Ovary (tissue), 3 donors: Measurements from ENCODE around the gene CHRNE.

Source experiments
- CTCF ChIP-seq, 3 donors: fragments of 450-650 bp in 2 of 3; fragments of 200-600 bp in 1 of 3; IDR thresholded peaks; one replicate each; pipeline versions ENCODE4 v1.5.1 to v1.8.0; 2016 to 2022; ENCODE audit warnings: antibody characterized with exemption in 3 of 3, mild to moderate bottlenecking in 1 of 3
- EP300 ChIP-seq: sonication (generic); formaldehyde crosslinking; IDR thresholded peaks from one replicate; pipeline ENCODE4 v1.6.1; 2017; ENCODE audit warnings: antibody characterized with exemption
- POLR2A ChIP-seq: fragments of 450-650 bp; IDR thresholded peaks from one replicate; pipeline ENCODE4 v1.6.1; 2017; ENCODE audit warnings: antibody characterized with exemption, mild to moderate bottlenecking, moderate library complexity
- donor health status: DM: no; HTN: no; CAD: no.

GRCh38 chr17:4856937-4857314 is 46.0 kb downstream of the CHRNE start:
- TF ChIP-seq CTCF (IDR thresholded peaks at IDR 0.05) (no peak), POLR2A (no peak), EP300 (no peak)
